ENCODE measurements around the gene SCAMP1.

The SCAMP1 gene

GRCh38 chr5:78359831-78360673 is at the start of gene SCAMP1:
SCAMP1 (plus strand) TSS chr5:78360617; CDS start chr5:78360672, 55 bp downstream.
- TF ChIP-seq CTCF (IDR thresholded peaks at IDR 0.05; ENCODE audit: insufficient read depth, low read length, missing control alignments) = peak; percentile 9
- H3K4me3 ChIP-seq (ENCODE audit: low read depth, low read length) = peak within 1 kb of the TSS; percentile 95
- ChIA-PET CTCF (interaction anchor here (0.7 to 1.9 kb wide), 14 partner anchors 9 to 605 kb away, joined by 3 to 8 read pairs (median 3); partner anchors contain the start of gene AP3B1), POLR2A (interaction anchor here (1.1 to 3.2 kb wide), 2 partner anchors 14 to 65 kb away, joined by 6 to 26 read pairs; partner anchors contain the start of gene AP3B1)
- DNase-seq (ENCODE audit: low read depth, low spot score) = no peak

- no peak overlapping the region for H3K4me3 ChIP-seq (ENCODE audit: low read depth, low read length)
- no peak for TF ChIP-seq CTCF (IDR thresholded peaks at IDR 0.05; ENCODE audit: insufficient read depth, low read length, missing control alignments)
- CTCF ChIA-PET = no interaction called here
- POLR2A ChIA-PET = no interaction called here
- no peak for DNase-seq (ENCODE audit: low read depth, low spot score)
Measured at GRCh38 chr5:78317515-78317914, 42.9 kb upstream of the SCAMP1 start.

- no peak for TF ChIP-seq CTCF (IDR thresholded peaks at IDR 0.05; ENCODE audit: insufficient read depth, low read length, missing control alignments)
- POLR2A ChIA-PET = no interaction called here
- H3K4me3 ChIP-seq (ENCODE audit: low read depth, low read length) = no peak overlapping the region
- CTCF ChIA-PET = interaction anchor here (1.0 kb wide), 1 partner anchor 18 kb away, joined by 5 read pairs; no protein-coding TSS in a partner anchor
- DNase-seq (ENCODE audit: low read depth, low spot score) = no peak
Measured at GRCh38 chr5:78318337-78318736, 42.1 kb upstream of the SCAMP1 start.

GRCh38 chr5:78320401-78320800 is 40.0 kb upstream of the SCAMP1 start:
- peak; percentile 16 for DNase-seq (ENCODE audit: low read depth, low spot score)
- CTCF ChIA-PET = interaction anchor here (0.7 to 2.3 kb wide), 18 partner anchors 9 to 646 kb away, joined by 3 to 10 read pairs (median 5); partner anchors contain the start of gene SCAMP1
- no peak overlapping the region for H3K4me3 ChIP-seq (ENCODE audit: low read depth, low read length)
- POLR2A ChIA-PET = no interaction called here
- TF ChIP-seq CTCF (IDR thresholded peaks at IDR 0.05; ENCODE audit: insufficient read depth, low read length, missing control alignments) = peak; percentile 44

GRCh38 chr5:78323241-78323640 is 37.2 kb upstream of the SCAMP1 start:
- CTCF ChIA-PET = no interaction called here
- POLR2A ChIA-PET = no interaction called here
- TF ChIP-seq CTCF (IDR thresholded peaks at IDR 0.05; ENCODE audit: insufficient read depth, low read length, missing control alignments) = no peak
- no peak for DNase-seq (ENCODE audit: low read depth, low spot score)
- H3K4me3 ChIP-seq (ENCODE audit: low read depth, low read length) = no peak overlapping the region

- CTCF ChIA-PET = no interaction called here
- TF ChIP-seq CTCF (IDR thresholded peaks at IDR 0.05; ENCODE audit: insufficient read depth, low read length, missing control alignments) = no peak
- POLR2A ChIA-PET = no interaction called here
- H3K4me3 ChIP-seq (ENCODE audit: low read depth, low read length) = no peak overlapping the region
- DNase-seq (ENCODE audit: low read depth, low spot score) = no peak
Measured at GRCh38 chr5:78326930-78327329, 33.5 kb upstream of the SCAMP1 start.

All from AG04449 (cell line).